Activated CD8-positive, alpha-beta memory T cell treated with anti-CD3 and anti-CD28 coated beads for 4 hours (primary cell): ENCODE measurements around the gene USP4.
"Not testable (repeated sequence)": the region's sequence is repeated elsewhere in the genome, so short reads cannot be mapped to it uniquely, and the experiment has no call there.

ENCODE experiments used
- DNase-seq, 2 donors: peaks; one replicate each; pipeline ENCODE4 v3.0.0-alpha.2; 2020; ENCODE audit warnings: low read depth in 2 of 2

Gene USP4, protein sequence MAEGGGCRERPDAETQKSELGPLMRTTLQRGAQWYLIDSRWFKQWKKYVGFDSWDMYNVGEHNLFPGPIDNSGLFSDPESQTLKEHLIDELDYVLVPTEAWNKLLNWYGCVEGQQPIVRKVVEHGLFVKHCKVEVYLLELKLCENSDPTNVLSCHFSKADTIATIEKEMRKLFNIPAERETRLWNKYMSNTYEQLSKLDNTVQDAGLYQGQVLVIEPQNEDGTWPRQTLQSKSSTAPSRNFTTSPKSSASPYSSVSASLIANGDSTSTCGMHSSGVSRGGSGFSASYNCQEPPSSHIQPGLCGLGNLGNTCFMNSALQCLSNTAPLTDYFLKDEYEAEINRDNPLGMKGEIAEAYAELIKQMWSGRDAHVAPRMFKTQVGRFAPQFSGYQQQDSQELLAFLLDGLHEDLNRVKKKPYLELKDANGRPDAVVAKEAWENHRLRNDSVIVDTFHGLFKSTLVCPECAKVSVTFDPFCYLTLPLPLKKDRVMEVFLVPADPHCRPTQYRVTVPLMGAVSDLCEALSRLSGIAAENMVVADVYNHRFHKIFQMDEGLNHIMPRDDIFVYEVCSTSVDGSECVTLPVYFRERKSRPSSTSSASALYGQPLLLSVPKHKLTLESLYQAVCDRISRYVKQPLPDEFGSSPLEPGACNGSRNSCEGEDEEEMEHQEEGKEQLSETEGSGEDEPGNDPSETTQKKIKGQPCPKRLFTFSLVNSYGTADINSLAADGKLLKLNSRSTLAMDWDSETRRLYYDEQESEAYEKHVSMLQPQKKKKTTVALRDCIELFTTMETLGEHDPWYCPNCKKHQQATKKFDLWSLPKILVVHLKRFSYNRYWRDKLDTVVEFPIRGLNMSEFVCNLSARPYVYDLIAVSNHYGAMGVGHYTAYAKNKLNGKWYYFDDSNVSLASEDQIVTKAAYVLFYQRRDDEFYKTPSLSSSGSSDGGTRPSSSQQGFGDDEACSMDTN

DNA sequence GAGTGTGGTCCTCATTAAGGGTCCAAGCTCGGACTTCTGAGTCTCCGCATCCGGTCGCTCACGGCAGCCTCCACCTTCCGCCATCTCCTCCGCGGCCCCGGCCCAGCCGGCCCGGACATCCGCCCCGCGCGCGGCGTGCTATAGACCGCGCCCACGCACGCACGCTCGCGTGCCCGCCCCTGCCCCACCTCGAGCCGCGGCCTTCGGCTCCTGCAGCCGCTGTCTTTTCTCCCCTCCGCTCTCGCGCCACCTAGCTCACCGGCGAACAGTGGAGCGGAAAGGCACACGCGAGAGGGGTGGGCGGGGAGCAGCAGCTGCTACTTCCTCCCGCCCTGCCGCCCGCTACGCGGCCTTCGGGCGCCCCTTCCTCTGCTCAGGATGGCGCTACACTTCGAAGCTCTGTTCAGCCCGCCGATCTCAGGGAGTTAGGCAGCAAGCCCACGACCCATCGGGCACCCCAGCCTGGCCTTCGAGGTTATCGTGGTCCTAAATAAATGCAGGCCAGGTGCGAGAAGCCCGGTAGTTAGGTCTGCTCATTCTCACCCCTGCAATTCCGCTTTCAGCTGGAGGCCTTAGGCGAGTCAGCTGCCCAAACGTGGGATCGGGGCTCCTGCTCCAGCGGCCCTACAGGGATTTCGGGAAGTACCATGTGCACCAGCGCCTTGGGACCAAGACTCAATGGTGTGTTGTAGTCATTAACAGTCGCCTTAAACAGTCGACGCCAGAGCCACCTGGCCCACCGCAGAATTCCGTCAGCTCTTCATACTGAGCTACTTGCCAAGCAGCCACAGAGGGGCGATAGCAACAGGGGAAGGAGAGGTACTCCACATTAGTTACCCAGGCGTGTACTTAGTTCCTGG, at the start of gene USP4:
USP4 (minus strand) TSS at position 113 of the 860 bp plus-strand sequence; CDS start at position 84, 29 bp downstream.
- DNase-seq = peak; percentile 86 to 88

- DNase-seq = no peak
Measured at GRCh38 chr3:49389297-49389696, 49.4 kb upstream of the USP4 start.

GRCh38 chr3:49388289-49388820, 48.5 kb upstream of the USP4 start:
- DNase-seq = no peak

GRCh38 chr3:49387721-49388120, 47.9 kb upstream of the USP4 start:
- DNase-seq = no peak

DNA sequence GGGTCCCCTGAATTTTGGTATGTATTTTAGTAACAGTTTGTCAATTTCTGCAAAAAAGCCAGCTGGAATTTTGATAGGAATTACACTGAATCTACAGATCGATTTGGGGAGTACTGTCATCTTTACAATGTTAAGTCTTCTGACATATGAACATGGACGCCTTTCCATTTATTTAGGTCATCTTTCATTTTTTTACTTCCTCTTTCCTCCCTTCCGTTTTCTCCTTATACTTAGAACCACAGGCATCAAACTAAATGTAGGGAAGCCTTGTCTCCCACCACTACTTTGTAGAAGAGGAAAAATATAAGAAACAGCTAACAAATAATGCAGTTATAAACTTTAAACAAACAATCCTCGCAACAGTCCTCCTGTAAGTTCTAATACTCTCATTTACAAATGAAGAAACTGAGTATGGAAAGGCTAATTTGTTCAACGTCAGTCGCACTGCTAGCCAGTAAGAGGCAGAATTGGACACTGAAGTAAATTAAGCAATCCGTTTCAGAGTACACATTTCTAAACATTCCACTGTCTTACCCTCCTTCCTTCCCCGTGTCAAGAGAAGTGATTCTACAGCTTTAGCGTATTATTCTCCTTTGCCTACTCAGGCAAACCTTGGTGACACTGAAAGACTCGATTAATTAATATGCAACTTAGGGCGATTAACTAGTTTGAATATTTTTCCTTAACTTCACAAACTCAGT, 46.4 kb upstream of the USP4 start:
- no peak for DNase-seq

DNA sequence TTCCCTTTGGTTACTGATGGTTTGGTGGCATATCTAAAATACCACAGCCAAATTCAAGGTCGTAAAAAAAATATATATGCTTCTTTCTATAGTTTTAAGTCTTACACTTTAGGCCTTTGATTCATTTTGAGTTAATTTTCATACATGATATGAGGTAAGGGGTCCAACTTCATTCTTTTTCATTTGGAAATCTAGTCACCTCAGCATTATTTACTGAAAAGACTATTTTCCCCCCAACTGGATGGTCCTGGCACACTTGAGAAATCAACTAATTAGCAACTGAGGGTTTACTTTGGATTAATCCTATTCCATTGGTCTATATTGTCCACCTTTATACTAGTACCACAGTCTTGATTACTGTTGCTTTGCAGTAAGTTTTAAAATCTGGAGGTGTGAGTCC, 45.8 kb upstream of the USP4 start:
- no peak for DNase-seq

- no peak for DNase-seq
Measured at GRCh38 chr3:49383387-49383786, 43.5 kb upstream of the USP4 start.

GRCh38 chr3:49378249-49378895, 38.5 kb upstream of the USP4 start:
- no peak for DNase-seq

DNA sequence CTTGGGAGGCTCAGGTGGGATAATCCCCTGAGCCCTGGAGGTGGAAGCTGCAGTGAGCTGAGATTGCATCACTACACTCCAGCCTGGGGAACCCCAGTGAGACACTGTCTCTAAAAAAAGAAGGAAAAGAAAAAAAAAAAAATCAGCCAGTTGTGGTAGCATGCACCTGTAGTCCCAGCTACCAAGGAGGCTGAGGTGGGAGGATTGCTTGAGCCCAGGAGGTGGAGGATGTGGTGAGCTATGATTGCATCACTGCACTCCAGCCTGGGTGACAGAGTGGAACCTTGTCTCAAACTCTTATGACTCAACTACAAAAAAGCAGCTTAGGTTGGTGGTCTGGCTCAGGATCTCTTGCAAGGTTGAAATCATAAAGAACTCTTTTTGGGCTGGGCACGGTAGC, 37.6 kb upstream of the USP4 start:
- DNase-seq = peak; percentile 27 to 45

- DNase-seq = no peak
Measured at GRCh38 chr3:49371946-49372345, 32.1 kb upstream of the USP4 start.

- DNase-seq = no peak
Measured at GRCh38 chr3:49370585-49371290, 30.9 kb upstream of the USP4 start.

DNA sequence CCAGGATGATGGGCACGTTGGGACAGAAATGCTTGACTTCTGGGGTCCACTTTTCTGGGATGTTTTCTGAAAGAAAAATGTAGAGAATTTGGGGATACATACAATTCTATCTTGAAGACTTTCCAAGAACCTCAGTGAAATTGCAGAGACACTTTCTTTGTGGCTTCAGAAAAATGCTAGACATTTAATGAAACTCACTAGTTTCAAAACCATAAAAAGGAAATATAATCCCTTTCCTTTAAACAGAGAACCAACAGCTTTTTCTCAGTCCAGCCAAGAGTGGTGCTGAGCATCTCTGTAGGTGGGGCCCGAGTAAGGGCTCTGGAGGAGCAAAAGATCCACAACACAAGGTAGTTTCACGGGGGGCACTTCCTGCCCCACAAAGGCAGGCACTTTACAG, 22.7 kb upstream of the USP4 start:
- DNase-seq = no peak

DNA sequence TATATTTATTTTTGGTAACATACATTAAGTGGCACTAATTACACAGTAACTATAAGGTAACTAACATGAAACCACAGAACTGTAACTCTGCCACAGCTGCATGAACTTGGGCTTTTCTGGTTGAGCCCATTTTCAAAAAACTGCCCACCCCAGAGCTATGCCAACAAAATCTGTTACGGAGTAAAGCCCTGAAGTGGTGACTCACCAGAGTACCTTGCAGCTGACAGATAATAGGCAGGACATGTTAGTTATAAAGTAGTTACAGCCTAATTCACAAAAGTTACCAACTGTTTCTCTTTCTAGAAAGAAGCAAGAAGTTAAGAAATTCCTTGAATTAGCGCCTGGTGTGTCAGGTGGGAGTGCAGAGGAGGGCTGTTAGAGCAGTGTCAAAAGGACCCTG, 19.8 kb upstream of the USP4 start:
- no peak for DNase-seq

DNA sequence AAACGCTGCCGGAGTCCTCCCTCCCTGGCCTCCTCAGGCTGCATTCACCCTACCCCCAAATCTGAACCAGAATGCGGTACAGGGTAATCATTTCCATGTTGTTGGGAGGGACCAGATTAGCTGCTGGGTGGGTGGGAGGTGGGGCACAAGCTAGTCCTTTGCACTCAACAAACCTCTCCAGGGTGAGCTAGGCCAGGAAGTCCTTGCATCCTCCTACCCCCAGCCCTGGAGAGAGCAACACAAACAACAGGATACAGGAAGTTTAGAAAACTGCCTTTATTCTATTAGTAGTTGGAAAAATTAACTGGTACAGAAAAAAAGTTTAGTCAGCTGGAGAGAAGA, 19.0 kb upstream of the USP4 start:
- DNase-seq = no peak

DNA sequence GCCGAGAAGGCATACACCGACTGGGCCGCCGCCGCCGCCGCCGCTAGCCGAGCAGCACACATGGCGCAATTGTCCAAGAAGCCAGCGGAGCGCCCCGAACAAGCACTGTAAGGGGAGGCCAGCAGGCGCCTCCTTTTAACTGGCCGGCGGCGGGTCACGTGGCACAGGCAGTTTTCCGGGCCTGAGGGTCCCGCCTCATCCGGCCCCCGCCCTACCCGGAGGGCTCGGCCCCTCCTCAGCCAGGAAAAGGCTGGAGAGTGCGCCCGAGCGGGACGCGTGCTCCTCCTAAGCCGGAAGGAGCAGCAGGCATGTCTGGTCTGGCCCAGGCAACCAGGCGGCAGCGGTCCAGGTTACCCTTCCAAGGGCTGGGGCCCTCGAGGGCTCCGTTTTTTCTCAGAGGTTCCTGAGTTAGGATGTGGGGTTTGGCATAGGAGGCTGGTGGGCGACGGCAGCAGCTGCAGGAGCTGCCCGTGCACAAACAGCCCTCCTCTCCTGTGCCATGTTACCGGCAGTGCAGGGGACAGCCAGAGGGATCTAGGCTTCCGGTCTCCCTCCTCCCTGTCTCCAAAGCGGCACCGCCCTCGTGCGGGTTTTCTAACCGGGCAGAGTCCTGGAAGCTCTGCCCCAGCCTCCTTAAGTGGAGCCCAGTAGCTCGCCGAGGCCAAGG, 18.5 kb upstream of the USP4 start, which contains the start of gene GPX1:
GPX1 (minus strand) TSS at position 137 of the 667 bp plus-strand sequence; CDS start at position 62, 75 bp downstream.
- DNase-seq = peak; percentile 41 to 44

GRCh38 chr3:49357443-49358216, 17.8 kb upstream of the USP4 start:
- peak in 1 of 2 donors; percentile 15 for DNase-seq

- not testable (repeated sequence) for DNase-seq
Measured at GRCh38 chr3:49357095-49357442, 17.2 kb upstream of the USP4 start.

DNA sequence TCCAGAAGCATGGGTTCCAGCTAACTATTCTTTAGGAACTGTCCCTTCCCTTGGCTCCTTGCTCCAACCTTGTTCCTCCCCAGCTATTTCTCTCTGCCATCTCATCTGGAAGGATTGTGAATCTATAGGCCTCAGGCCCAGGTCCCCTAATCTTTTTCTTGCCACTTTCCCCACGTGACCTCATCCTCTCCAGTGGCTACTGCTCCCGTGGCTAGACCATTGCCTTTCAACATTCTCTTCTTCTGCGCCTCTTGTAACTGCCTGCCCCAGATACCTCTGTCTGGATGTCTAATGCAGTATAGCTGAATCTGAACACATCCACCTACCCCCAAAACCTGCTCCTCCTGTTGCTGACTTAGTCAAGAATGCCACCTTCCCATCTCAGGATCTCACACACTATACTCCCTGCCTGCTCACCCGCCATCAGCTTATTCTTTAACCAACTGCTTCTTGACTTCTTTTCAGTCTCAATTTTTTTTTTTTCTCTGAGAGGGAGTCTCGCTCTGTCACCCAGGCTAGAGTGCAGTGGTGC, 13.1 kb upstream of the USP4 start:
- DNase-seq = no peak
